GM12878 (cell line): Measurements from ENCODE around the gene CR2. TPM values are rescaled to one million over a fixed set of nuclear protein-coding genes. Genes with fewer than 3 reads are reported as not detected.

Experiments used
- ATAC-seq: fragments of 200-7000 bp; cut with Tn5 transposase; 3 replicates; pipeline ENCODE4 v1.9.1; 2020; ENCODE audit warnings: mild to moderate bottlenecking, moderate library complexity
- BruUV-seq: library from RNA; stranded (reverse); fragments of 400-500 nt; replicated peaks from 2 replicates; lab custom pipeline; 2021; lab: Mats Ljungman, UMichigan
- CTCF ChIA-PET: fragments of 300-600 bp; sonication (Branson Sonifier 250); formaldehyde crosslinking; extraction: SDS; loops from one replicate; lab custom pipeline; 2021; ENCODE audit warnings: inconsistent platforms; lab: Yijun Ruan, JAX
- POLR2A ChIA-PET: fragments of 350-600 bp; formaldehyde crosslinking; extraction: SDS; loops from one replicate; lab custom pipeline; 2021; ENCODE audit warnings: inconsistent platforms; lab: Charles Lee
- RAD21 ChIA-PET: fragments of 300-600 bp; sonication (Branson Sonifier 250); formaldehyde crosslinking; loops from one replicate; lab custom pipeline; 2023; ENCODE audit warnings: antibody characterized with exemption; ENCODE audit not compliant: unreplicated experiment; lab: Charles Lee
- SMC1A ChIA-PET: fragments of 300-600 bp; sonication (Branson Sonifier 250); formaldehyde crosslinking; loops from one replicate; lab custom pipeline; 2023; ENCODE audit not compliant: unreplicated experiment, uncharacterized antibody; lab: Charles Lee
- DNase-seq: peaks from one replicate; pipeline ENCODE4 v3.0.0-alpha.2; 2011; ENCODE audit warnings: low read depth, low spot score
- FAIRE-seq: peaks from 3 replicates; lab custom pipeline; 2011; peaks lifted over from hg19 to GRCh38; lab: Jason Lieb, UNC
- H2AFZ ChIP-seq: 2 replicates; pipeline ENCODE4 v1.6.0; 2011; ENCODE audit warnings: low read depth, low read length, control low read depth; ENCODE audit not compliant: control insufficient read depth
- H3K27ac ChIP-seq: 2 replicates; pipeline ENCODE4 v1.5.1; 2011; ENCODE audit warnings: control low read depth; ENCODE audit not compliant: control insufficient read depth, insufficient read depth
- H3K27me3 ChIP-seq, 2 experiments: replicated peaks in 1 of 2; 2 replicates each; pipeline versions ENCODE4 v1.6.0 to v1.6.1; 2011; ENCODE audit warnings: low read length in 1 of 2; ENCODE audit not compliant: control insufficient read depth in 2 of 2, insufficient read depth in 2 of 2
- H3K36me3 ChIP-seq, 2 experiments: 2 replicates each; pipeline ENCODE4 v1.5.1; 2011; ENCODE audit warnings: low read length in 1 of 2; ENCODE audit not compliant: control insufficient read depth in 2 of 2, insufficient read depth in 2 of 2
- H3K4me1 ChIP-seq: 2 replicates; pipeline ENCODE4 v1.6.1; 2011; ENCODE audit warnings: mild to moderate bottlenecking, low read length, moderate library complexity, mixed read lengths; ENCODE audit not compliant: control insufficient read depth, insufficient read depth
- H3K4me2 ChIP-seq: 2 replicates; pipeline ENCODE4 v1.6.0; 2011; ENCODE audit warnings: control low read depth; ENCODE audit not compliant: control insufficient read depth, insufficient read depth
- H3K4me3 ChIP-seq: fragments of 200-600 bp; sonication (generic); 2 replicates; pipeline ENCODE4 v1.5.1; 2016
- H3K79me2 ChIP-seq: 2 replicates; pipeline ENCODE4 v1.6.0; 2011; ENCODE audit warnings: low read length; ENCODE audit not compliant: control insufficient read depth, insufficient read depth
- H3K9ac ChIP-seq: 2 replicates; pipeline ENCODE4 v1.8.0; 2011; ENCODE audit warnings: low read length, control low read depth, mixed read lengths; ENCODE audit not compliant: control insufficient read depth, insufficient read depth
- H3K9me3 ChIP-seq: replicated peaks from 3 replicates; pipeline ENCODE4 v1.5.1; 2011; ENCODE audit warnings: mild to moderate bottlenecking, low read length; ENCODE audit not compliant: control insufficient read depth, insufficient read depth
- H4K20me1 ChIP-seq: 2 replicates; pipeline ENCODE4 v1.6.0; 2011; ENCODE audit not compliant: control insufficient read depth, insufficient read depth
- BCL3 ChIP-seq: IDR thresholded peaks from 2 replicates; pipeline ENCODE4 v1.6.1; 2011; ENCODE audit warnings: borderline replicate concordance, low read depth, mild to moderate bottlenecking, moderate library complexity, low read length; ENCODE audit not compliant: insufficient read depth, poor library complexity, severe bottlenecking
- CBFB ChIP-seq: IDR thresholded peaks from 2 replicates; pipeline ENCODE4 v1.6.1; 2016; ENCODE audit warnings: antibody characterized with exemption, low read depth
- CREB1 ChIP-seq: IDR thresholded peaks from 2 replicates; pipeline ENCODE4 v1.6.1; 2012; ENCODE audit warnings: low read depth, mild to moderate bottlenecking, inconsistent platforms
- E2F8 ChIP-seq: fragments of 450-650 bp; IDR thresholded peaks from 2 replicates; pipeline ENCODE4 v1.6.1; 2018; ENCODE audit warnings: mild to moderate bottlenecking, low read depth, moderate library complexity; ENCODE audit not compliant: partially characterized antibody
- HDGF ChIP-seq: fragments of 450-650 bp; IDR thresholded peaks from 2 replicates; pipeline ENCODE4 v1.6.1; 2016; ENCODE audit warnings: antibody characterized with exemption
- HSF1 ChIP-seq: fragments of 150-350 bp; IDR thresholded peaks from 2 replicates; pipeline ENCODE4 v1.6.1; 2014; ENCODE audit warnings: mild to moderate bottlenecking, low read depth, low read length
- IKZF1 ChIP-seq: fragments of 450-650 bp; conservative IDR thresholded peaks from 2 replicates; pipeline ENCODE4 v1.6.1; 2017; ENCODE audit warnings: antibody characterized with exemption, mild to moderate bottlenecking
- IKZF2 ChIP-seq, 2 experiments: fragments of 450-650 bp; IDR thresholded peaks; 2 replicates each; pipeline ENCODE4 v1.6.1; 2017; ENCODE audit warnings: mild to moderate bottlenecking in 2 of 2, moderate library complexity in 2 of 2
- MAX ChIP-seq: IDR thresholded peaks from 2 replicates; pipeline ENCODE4 v1.6.1; 2012; ENCODE audit warnings: low read depth, low read length, improper control_type of control experiment
- MEF2B ChIP-seq: fragments of 450-650 bp; IDR thresholded peaks from 2 replicates; pipeline ENCODE4 v1.6.1; 2018; ENCODE audit warnings: mild to moderate bottlenecking, moderate library complexity; ENCODE audit not compliant: partially characterized antibody, poor library complexity, severe bottlenecking
- MYB ChIP-seq: fragments of 150-350 bp; IDR thresholded peaks from 2 replicates; pipeline ENCODE4 v1.6.1; 2014; ENCODE audit warnings: mild to moderate bottlenecking, low read depth, low read length, borderline replicate concordance
- NBN ChIP-seq: fragments of 450-650 bp; IDR thresholded peaks from 2 replicates; pipeline ENCODE4 v1.6.1; 2016
- RAD21 ChIP-seq: IDR thresholded peaks from 2 replicates; pipeline ENCODE4 v1.6.1; 2011; ENCODE audit warnings: mild to moderate bottlenecking, low read depth, low read length, moderate library complexity; ENCODE audit not compliant: insufficient read depth
- SMC3 ChIP-seq: IDR thresholded peaks from 2 replicates; pipeline ENCODE4 v1.6.1; 2011; ENCODE audit warnings: low read length, improper control_type of control experiment, borderline replicate concordance
- WGBS: methylation state at CpG from one replicate; pipeline ENCODE4 v1.1.6; 2016; ENCODE audit warnings: low lambda C conversion rate; ENCODE audit not compliant: insufficient replicate concordance, insufficient coverage; ENCODE audit errors: missing lambda C conversion rate; 5-methylcytosine and 5-hydroxymethylcytosine counted together
- in situ Hi-C: fragments of 300-500 bp; cut with MboI; formaldehyde crosslinking; loops from 9 replicates; pipeline ENCODE4 v1.14.3; 2018; ENCODE audit warnings: mixed read lengths
- intact Hi-C: fragments of 100-400 bp; cut with micrococcal nuclease; formaldehyde crosslinking; loops from one replicate; pipeline ENCODE4 v1.14.2; 2022; ENCODE audit not compliant: unreplicated experiment
- polyA plus RNA-seq, 11 experiments: library from polyadenylated mRNA; depleted of rRNA in 4 of 11; unstranded in 6 of 11; stranded (reverse) in 5 of 11; fragments of >200 nt; fragmentation: Nextera tagmentation in 4 of 11; fragmentation: Illumina TruSeq in 1 of 11; extraction: Ambion mirVana in 4 of 11; extraction: Trizol in 1 of 11; gene quantifications; 1 replicate in 1 of 11; 2 replicates in 10 of 11; pipeline versions ENCODE4 v1.2.1 to v1.2.3, GENCODE V29; 2011 to 2016; ENCODE audit warnings: inconsistent platforms in 2 of 11, missing spikeins in 2 of 11, low read depth in 1 of 11
- total RNA-seq, 4 experiments: library from RNA; depleted of rRNA in 3 of 4; stranded (reverse); fragments of >200 nt in 3 of 4; fragmentation: Illumina TruSeq in 1 of 4; extraction: Trizol in 1 of 4; gene quantifications; 2 replicates each; pipeline versions ENCODE4 v1.2.1 to v1.2.3, GENCODE V29; 2013 to 2021

CR2 gene
- total and polyA plus RNA-seq, 10 of the 15 experiments (the other 5 are each of a cell fraction or from before 2014, with no cell fraction given), result 2.2 to 72.8 (median 50.6) TPM

- TF ChIP-seq HSF1 (no peak), MYB (no peak), CREB1 (no peak; the same call in 1 of the 2 replicates), MEF2B (peak; percentile 73), HDGF (peak; percentile 22; the same call in 1 of the 2 replicates), IKZF2 (IDR thresholded peaks at IDR 0.05) (0 out of 4 replicates have a peak, but pooled peaks of 1 of the 2 experiments have one; percentile 10), CBFB (no peak), NBN (0 out of 2 replicates have a peak, but pooled peaks have one; percentile 19)
Measured at GRCh38 chr1:207423560-207424292, 30.4 kb upstream of the CR2 start (continued).

- Histone ChIP-seq H3K9ac (peak overlapping the region; percentile 56), H3K4me2 (peak overlapping the region; percentile 58), H3K9me3 (peaks cover 4% of the 10 kb centered on the region; the same call in 2 of the 3 replicates), H3K4me1 (peaks cover 34% of the 10 kb centered on the region), H3K27me3 (no peaks in the 10 kb centered on the region), H3K79me2 (no peaks in the 10 kb centered on the region), H3K4me3 (peak overlapping the region; percentile 44; the same call in 1 of the 2 replicates), H2AFZ (peak overlapping the region; percentile 81), H3K36me3 (no peaks in the 10 kb centered on the region), H3K27ac (peak overlapping the region; percentile 46), H4K20me1 (no peaks in the 10 kb centered on the region)
- ATAC-seq, result peak; percentile 70
- ChIA-PET POLR2A (interaction anchor here (0.5 to 2.8 kb wide), 6 partner anchors 9 to 596 kb away, joined by 3 to 15 read pairs (median 5); partner anchors contain the start of gene CD55), RAD21 (interaction anchor here (0.8 to 3.5 kb wide), 10 partner anchors 9 to 196 kb away, joined by 3 to 34 read pairs (median 5); partner anchors contain the start of genes CR1 and CR2), SMC1A (interaction anchor here (0.6 to 3.7 kb wide), 6 partner anchors 9 to 324 kb away, joined by 3 to 25 read pairs (median 5); partner anchors contain the start of gene CR2), CTCF (interaction anchor here (0.5 to 2.6 kb wide), 7 partner anchors 9 to 241 kb away, joined by 3 to 13 read pairs (median 5); no protein-coding TSS in a partner anchor)
- intact Hi-C loops (no loop called here), in situ Hi-C loops (no loop called here)
- no peak for DNase-seq
- BruUV-seq, result no TSS peak
- FAIRE-seq, result peak; percentile 44
- WGBS, result under 1% methylated on average over 17 of the region's 17 CpGs
- TF ChIP-seq SMC3 (0 out of 2 replicates have a peak, but pooled peaks have one; percentile 2), E2F8 (no peak), RAD21 (no peak), BCL3 (peak; percentile 40), MAX (no peak), IKZF1 (peak; percentile 70)
Measured at GRCh38 chr1:207424570-207425131, 29.5 kb upstream of the CR2 start.
